ENCODE results near the gene ALDH18A1. TPM values are rescaled to one million over a fixed set of nuclear protein-coding genes. Genes with fewer than 3 reads are reported as not detected.

The ALDH18A1 gene
- total RNA-seq, 1 experiment from 2014 or later, result 105 TPM

DNA sequence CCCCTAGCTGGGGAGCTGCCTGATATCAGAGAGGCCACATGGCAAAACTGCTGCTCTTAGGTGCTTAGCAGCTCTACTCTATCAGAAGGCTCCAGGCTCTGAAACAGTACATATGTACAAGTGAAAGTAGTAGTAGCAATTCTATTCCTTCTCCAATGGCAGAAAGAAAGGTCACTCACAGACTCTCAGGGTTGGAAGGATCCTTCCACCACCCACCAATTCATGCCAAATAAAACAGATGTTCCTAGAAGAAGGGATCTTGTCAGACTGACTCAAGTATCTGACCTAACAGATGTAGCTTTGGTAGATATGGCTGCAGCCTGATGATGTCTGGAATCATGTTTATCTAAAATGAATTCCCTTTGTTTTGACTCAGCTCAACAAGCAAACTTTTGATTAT lies 8.0 kb upstream of the ALDH18A1 start:
- H3K27me3 Mint-ChIP-seq (ENCODE audit: low read depth), result no peaks in the 10 kb centered on the region
- CTCF ChIA-PET, result no interaction called here
- DNase-seq (ENCODE audit: low spot score) (no peak), ATAC-seq (no peak)
- no peaks in the 10 kb centered on the region for H3K4me1 Mint-ChIP-seq
- no peaks in the 10 kb centered on the region for H3K9me3 Mint-ChIP-seq
- peaks cover 6% of the 10 kb centered on the region; the same call in 1 of the 2 replicates for H3K36me3 Mint-ChIP-seq
- POLR2A ChIA-PET, result no interaction called here
- TF ChIP-seq FOXP1 (CRISPR knock-in tag; IDR thresholded peaks at IDR 0.05; ENCODE audit: borderline replicate concordance) (no peak), GABPB1 (CRISPR knock-in tag; IDR thresholded peaks at IDR 0.05) (no peak), NR1H2 (CRISPR knock-in tag; IDR thresholded peaks at IDR 0.05) (no peak), ZNF423 (CRISPR knock-in tag; IDR thresholded peaks at IDR 0.05) (no peak), SMAD4 (CRISPR knock-in tag; IDR thresholded peaks at IDR 0.05) (no peak), CREB1 (CRISPR knock-in tag; IDR thresholded peaks at IDR 0.05) (no peak), TEAD1 (CRISPR knock-in tag; IDR thresholded peaks at IDR 0.05) (no peak)
- TF ChIP-seq, protein P1, sequence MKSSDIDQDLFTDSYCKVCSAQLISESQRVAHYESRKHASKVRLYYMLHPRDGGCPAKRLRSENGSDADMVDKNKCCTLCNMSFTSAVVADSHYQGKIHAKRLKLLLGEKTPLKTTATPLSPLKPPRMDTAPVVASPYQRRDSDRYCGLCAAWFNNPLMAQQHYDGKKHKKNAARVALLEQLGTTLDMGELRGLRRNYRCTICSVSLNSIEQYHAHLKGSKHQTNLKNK (CRISPR knock-in tag; IDR thresholded peaks at IDR 0.05), result no peak
- TF ChIP-seq, protein P2, sequence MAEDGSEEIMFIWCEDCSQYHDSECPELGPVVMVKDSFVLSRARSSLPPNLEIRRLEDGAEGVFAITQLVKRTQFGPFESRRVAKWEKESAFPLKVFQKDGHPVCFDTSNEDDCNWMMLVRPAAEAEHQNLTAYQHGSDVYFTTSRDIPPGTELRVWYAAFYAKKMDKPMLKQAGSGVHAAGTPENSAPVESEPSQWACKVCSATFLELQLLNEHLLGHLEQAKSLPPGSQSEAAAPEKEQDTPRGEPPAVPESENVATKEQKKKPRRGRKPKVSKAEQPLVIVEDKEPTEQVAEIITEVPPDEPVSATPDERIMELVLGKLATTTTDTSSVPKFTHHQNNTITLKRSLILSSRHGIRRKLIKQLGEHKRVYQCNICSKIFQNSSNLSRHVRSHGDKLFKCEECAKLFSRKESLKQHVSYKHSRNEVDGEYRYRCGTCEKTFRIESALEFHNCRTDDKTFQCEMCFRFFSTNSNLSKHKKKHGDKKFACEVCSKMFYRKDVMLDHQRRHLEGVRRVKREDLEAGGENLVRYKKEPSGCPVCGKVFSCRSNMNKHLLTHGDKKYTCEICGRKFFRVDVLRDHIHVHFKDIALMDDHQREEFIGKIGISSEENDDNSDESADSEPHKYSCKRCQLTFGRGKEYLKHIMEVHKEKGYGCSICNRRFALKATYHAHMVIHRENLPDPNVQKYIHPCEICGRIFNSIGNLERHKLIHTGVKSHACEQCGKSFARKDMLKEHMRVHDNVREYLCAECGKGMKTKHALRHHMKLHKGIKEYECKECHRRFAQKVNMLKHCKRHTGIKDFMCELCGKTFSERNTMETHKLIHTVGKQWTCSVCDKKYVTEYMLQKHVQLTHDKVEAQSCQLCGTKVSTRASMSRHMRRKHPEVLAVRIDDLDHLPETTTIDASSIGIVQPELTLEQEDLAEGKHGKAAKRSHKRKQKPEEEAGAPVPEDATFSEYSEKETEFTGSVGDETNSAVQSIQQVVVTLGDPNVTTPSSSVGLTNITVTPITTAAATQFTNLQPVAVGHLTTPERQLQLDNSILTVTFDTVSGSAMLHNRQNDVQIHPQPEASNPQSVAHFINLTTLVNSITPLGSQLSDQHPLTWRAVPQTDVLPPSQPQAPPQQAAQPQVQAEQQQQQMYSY (CRISPR knock-in tag; IDR thresholded peaks at IDR 0.05), result no peak
- H3K27ac Mint-ChIP-seq, result no peak overlapping the region
- H3K4me3 Mint-ChIP-seq, result no peak overlapping the region

DNA sequence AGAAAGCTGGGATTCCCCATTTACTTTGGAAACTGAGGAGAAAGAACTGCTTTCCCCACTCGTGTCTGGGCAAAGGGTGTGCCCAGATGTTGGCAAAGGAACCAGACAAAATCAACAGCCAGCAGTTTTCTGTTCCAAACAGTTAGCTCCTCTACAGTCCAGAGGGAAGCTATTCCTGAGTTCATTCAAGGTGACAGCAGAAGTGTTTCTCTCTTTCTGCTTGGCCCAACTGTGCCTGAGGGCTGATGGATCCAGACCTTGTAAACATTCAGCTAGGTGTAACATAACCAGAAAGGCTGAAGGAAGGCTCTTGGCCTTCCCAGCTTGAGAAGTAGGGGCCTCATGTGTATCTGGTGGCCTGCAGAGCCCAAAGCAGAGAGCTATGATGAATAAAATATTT lies 7.0 kb upstream of the ALDH18A1 start:
- POLR2A ChIA-PET, result no interaction called here
- Mint-ChIP-seq H3K4me1 (no peaks in the 10 kb centered on the region), H3K36me3 (peaks cover 6% of the 10 kb centered on the region; the same call in 1 of the 2 replicates), H3K9me3 (no peaks in the 10 kb centered on the region), H3K27ac (no peak overlapping the region), H3K27me3 (ENCODE audit: low read depth) (no peaks in the 10 kb centered on the region), H3K4me3 (no peak overlapping the region)
- DNase-seq (ENCODE audit: low spot score) (no peak), ATAC-seq (no peak)
- TF ChIP-seq, protein P3, sequence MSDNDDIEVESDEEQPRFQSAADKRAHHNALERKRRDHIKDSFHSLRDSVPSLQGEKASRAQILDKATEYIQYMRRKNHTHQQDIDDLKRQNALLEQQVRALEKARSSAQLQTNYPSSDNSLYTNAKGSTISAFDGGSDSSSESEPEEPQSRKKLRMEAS (CRISPR knock-in tag; IDR thresholded peaks at IDR 0.05), result no peak
- TF ChIP-seq CREM (CRISPR knock-in tag; IDR thresholded peaks at IDR 0.05) (no peak), SMAD3 (CRISPR knock-in tag; IDR thresholded peaks at IDR 0.05; ENCODE audit: borderline replicate concordance) (no peak), ZNF232 (CRISPR knock-in tag; IDR thresholded peaks at IDR 0.05) (no peak), GABPB1 (CRISPR knock-in tag; IDR thresholded peaks at IDR 0.05) (no peak), SP1 (CRISPR knock-in tag; conservative IDR thresholded peaks at IDR 0.05) (no peak), RORB (CRISPR knock-in tag; IDR thresholded peaks at IDR 0.05) (no peak), NR2C2 (CRISPR knock-in tag; IDR thresholded peaks at IDR 0.05) (no peak), ZNF121 (CRISPR knock-in tag; IDR thresholded peaks at IDR 0.05) (no peak), ZNF423 (CRISPR knock-in tag; IDR thresholded peaks at IDR 0.05) (no peak), JAZF1 (CRISPR knock-in tag; IDR thresholded peaks at IDR 0.05) (no peak)
- CTCF ChIA-PET, result interaction anchor here (2.2 kb wide), 1 partner anchor 30 kb away, joined by 14 read pairs; the partner anchor contains the start of gene TCTN3

DNA sequence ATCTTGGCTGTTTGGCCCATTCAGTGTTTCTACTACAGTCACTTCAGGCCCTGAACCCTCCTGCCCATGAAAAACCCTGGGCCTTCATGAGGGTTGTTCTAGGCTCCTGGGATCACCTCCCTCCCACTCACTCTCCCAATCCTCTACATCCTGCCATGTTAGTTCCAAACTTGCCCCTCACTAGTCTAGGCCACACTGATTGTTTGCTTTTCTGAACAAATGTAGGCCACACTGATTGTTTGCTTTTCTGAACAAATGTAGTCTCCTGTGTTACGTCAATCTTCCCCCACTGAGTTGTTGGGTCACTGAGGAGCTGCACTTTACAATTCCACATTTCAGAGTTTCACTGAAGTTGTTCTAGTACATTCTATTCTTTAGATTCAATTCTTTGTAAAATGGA lies 5.3 kb upstream of the ALDH18A1 start:
- ATAC-seq, result no peak

More for the DNA sequence above, 5.3 kb upstream of the ALDH18A1 start:
- TF ChIP-seq, protein P4, sequence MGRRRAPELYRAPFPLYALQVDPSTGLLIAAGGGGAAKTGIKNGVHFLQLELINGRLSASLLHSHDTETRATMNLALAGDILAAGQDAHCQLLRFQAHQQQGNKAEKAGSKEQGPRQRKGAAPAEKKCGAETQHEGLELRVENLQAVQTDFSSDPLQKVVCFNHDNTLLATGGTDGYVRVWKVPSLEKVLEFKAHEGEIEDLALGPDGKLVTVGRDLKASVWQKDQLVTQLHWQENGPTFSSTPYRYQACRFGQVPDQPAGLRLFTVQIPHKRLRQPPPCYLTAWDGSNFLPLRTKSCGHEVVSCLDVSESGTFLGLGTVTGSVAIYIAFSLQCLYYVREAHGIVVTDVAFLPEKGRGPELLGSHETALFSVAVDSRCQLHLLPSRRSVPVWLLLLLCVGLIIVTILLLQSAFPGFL (CRISPR knock-in tag; IDR thresholded peaks at IDR 0.05; ENCODE audit: borderline replicate concordance), result no peak
- TF ChIP-seq, protein P5, sequence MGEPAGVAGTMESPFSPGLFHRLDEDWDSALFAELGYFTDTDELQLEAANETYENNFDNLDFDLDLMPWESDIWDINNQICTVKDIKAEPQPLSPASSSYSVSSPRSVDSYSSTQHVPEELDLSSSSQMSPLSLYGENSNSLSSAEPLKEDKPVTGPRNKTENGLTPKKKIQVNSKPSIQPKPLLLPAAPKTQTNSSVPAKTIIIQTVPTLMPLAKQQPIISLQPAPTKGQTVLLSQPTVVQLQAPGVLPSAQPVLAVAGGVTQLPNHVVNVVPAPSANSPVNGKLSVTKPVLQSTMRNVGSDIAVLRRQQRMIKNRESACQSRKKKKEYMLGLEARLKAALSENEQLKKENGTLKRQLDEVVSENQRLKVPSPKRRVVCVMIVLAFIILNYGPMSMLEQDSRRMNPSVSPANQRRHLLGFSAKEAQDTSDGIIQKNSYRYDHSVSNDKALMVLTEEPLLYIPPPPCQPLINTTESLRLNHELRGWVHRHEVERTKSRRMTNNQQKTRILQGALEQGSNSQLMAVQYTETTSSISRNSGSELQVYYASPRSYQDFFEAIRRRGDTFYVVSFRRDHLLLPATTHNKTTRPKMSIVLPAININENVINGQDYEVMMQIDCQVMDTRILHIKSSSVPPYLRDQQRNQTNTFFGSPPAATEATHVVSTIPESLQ (CRISPR knock-in tag; IDR thresholded peaks at IDR 0.05), result no peak
- TF ChIP-seq KAT7 (CRISPR knock-in tag; IDR thresholded peaks at IDR 0.05; ENCODE audit: borderline replicate concordance), result no peak
- Mint-ChIP-seq H3K27ac (peak overlapping the region; percentile 79), H3K36me3 (0 out of 2 replicates have a peak, but pooled peaks cover 6% of the 10 kb centered on the region), H3K4me1 (no peaks in the 10 kb centered on the region), H3K27me3 (ENCODE audit: low read depth) (peaks cover 3% of the 10 kb centered on the region), H3K9me3 (no peaks in the 10 kb centered on the region), H3K4me3 (no peak overlapping the region)
- no peak for DNase-seq (ENCODE audit: low spot score)
- ChIA-PET POLR2A (no interaction called here), CTCF (interaction anchor here (1.3 to 2.2 kb wide), 2 partner anchors 32 kb away, joined by 3 to 14 read pairs; partner anchors contain the start of gene TCTN3)

Data from WTC11 (cell line).